ENCODE results near the gene RAB20. TPM values are rescaled to one million over a fixed set of nuclear protein-coding genes. Genes with fewer than 3 reads are reported as not detected.

Gene RAB20
- total RNA-seq, 1 experiment from 2014 or later, result 7.9 TPM

- TF ChIP-seq REST (IDR thresholded peaks at IDR 0.05; ENCODE audit: insufficient read depth in 1 of 2, low read depth in 2 of 2, low read length in 1 of 2) (no peak), CTCF (IDR thresholded peaks at IDR 0.05) (no peak), POLR2AphosphoS5 (IDR thresholded peaks at IDR 0.05; ENCODE audit: low read depth, low read length) (no peak), TCF7L2 (IDR thresholded peaks at IDR 0.05; ENCODE audit: low read depth, low read length) (no peak), SIN3A (IDR thresholded peaks at IDR 0.05; ENCODE audit: borderline replicate concordance, insufficient read depth, low read depth, low read length) (no peak)
- ATAC-seq, result no peak
- DNase-seq (ENCODE audit: low read depth, low spot score), result no peak
- Histone ChIP-seq H3K27me3 (ENCODE audit: control insufficient read depth, insufficient read depth, low read length) (no peaks in the 10 kb centered on the region), H3K4me1 (ENCODE audit: control insufficient read depth, insufficient read depth, low read length) (no peaks in the 10 kb centered on the region), H3K36me3 (ENCODE audit: control insufficient read depth, insufficient read depth, low read length) (no peaks in the 10 kb centered on the region), H3K4me3 (ENCODE audit: low read depth in 2 of 2, low read length in 2 of 2) (no peak overlapping the region), H3K9me3 (ENCODE audit: control insufficient read depth, insufficient read depth, low read depth, low read length) (no peaks in the 10 kb centered on the region), H3K27ac (ENCODE audit: low read length) (no peak overlapping the region)
- ChIA-PET CTCF (no interaction called here), POLR2A (no interaction called here)
- intact Hi-C loops (cut with micrococcal nuclease; ENCODE audit: unreplicated experiment) (no loop called here), in situ Hi-C loops (cut with HindIII; ENCODE audit: low pct_unique_long_range_greater_than_20kb, low sequenced_read_pairs) (no loop called here)
- no TSS peak for BruUV-seq (replicated peaks)
These were observed 43.9 kb downstream of the RAB20 start for GRCh38 chr13:110517505-110518225.

GRCh38 chr13:110516500-110516899 lies 45.0 kb downstream of the RAB20 start:
- no peak for TF ChIP-seq CTCF (IDR thresholded peaks at IDR 0.05)
- TF ChIP-seq SIN3A (IDR thresholded peaks at IDR 0.05; ENCODE audit: borderline replicate concordance, insufficient read depth, low read depth, low read length), result no peak
- TF ChIP-seq TCF7L2 (IDR thresholded peaks at IDR 0.05; ENCODE audit: low read depth, low read length), result no peak
- no peak for TF ChIP-seq REST (IDR thresholded peaks at IDR 0.05; ENCODE audit: insufficient read depth in 1 of 2, low read depth in 2 of 2, low read length in 1 of 2)
- no peak for TF ChIP-seq POLR2AphosphoS5 (IDR thresholded peaks at IDR 0.05; ENCODE audit: low read depth, low read length)
- no peaks in the 10 kb centered on the region for H3K4me1 ChIP-seq (ENCODE audit: control insufficient read depth, insufficient read depth, low read length)
- no peaks in the 10 kb centered on the region for H3K27me3 ChIP-seq (ENCODE audit: control insufficient read depth, insufficient read depth, low read length)
- ATAC-seq (no peak), DNase-seq (ENCODE audit: low read depth, low spot score) (no peak)
- no peak overlapping the region for H3K27ac ChIP-seq (ENCODE audit: low read length)
- BruUV-seq (replicated peaks), result no TSS peak
- in situ Hi-C loops (cut with HindIII; ENCODE audit: low pct_unique_long_range_greater_than_20kb, low sequenced_read_pairs) (no loop called here), intact Hi-C loops (cut with micrococcal nuclease; ENCODE audit: unreplicated experiment) (no loop called here)
- no peaks in the 10 kb centered on the region for H3K9me3 ChIP-seq (ENCODE audit: control insufficient read depth, insufficient read depth, low read depth, low read length)
- H3K36me3 ChIP-seq (ENCODE audit: control insufficient read depth, insufficient read depth, low read length), result no peaks in the 10 kb centered on the region
- no peak overlapping the region for H3K4me3 ChIP-seq (ENCODE audit: low read depth in 2 of 2, low read length in 2 of 2)
- POLR2A ChIA-PET, result no interaction called here
- CTCF ChIA-PET, result no interaction called here
